Cardiac muscle cell (in vitro differentiated cells and primary cell): ENCODE data around the gene KIF26B. TPM values are rescaled to one million over a fixed set of nuclear protein-coding genes. Genes with fewer than 3 reads are reported as not detected.
"Not testable (repeated sequence)": the region's sequence is repeated elsewhere in the genome, so short reads cannot be mapped to it uniquely, and the experiment has no call there.

Experiments
- DNase-seq, 2 donors: peaks; one replicate each; pipeline versions ENCODE4 v3.0.0 to v3.0.0-alpha.2; 2010 to 2017; ENCODE audit warnings: low read depth in 1 of 2, low spot score in 1 of 2
- H3K27ac ChIP-seq: fragments of 200-600 bp; sonication (generic); 2 replicates; pipeline ENCODE4 v1.5.1; 2016
- H3K27me3 ChIP-seq: fragments of 200-600 bp; sonication (generic); 2 replicates; pipeline ENCODE4 v1.6.0; 2016; ENCODE audit warnings: control low read depth
- H3K36me3 ChIP-seq: fragments of 200-600 bp; sonication (generic); 2 replicates; pipeline ENCODE4 v1.5.1; 2016; ENCODE audit warnings: control low read depth
- H3K4me1 ChIP-seq: fragments of 200-600 bp; sonication (generic); 2 replicates; pipeline ENCODE4 v1.8.1; 2017; ENCODE audit warnings: low read depth, mild to moderate bottlenecking, mixed run types
- H3K4me3 ChIP-seq: fragments of 200-600 bp; sonication (generic); 2 replicates; pipeline ENCODE4 v1.5.1; 2016; ENCODE audit warnings: mild to moderate bottlenecking
- H3K9me3 ChIP-seq: fragments of 200-600 bp; sonication (generic); 2 replicates; pipeline ENCODE4 v1.5.1; 2017; ENCODE audit warnings: low read depth, mild to moderate bottlenecking, control low read depth
- polyA plus RNA-seq: library from polyadenylated mRNA; unstranded; fragments of >200 nt; fragmentation: Nextera tagmentation; extraction: Ambion mirVana; gene quantifications from 2 replicates; pipeline ENCODE4 v1.2.1, GENCODE V29; 2016
- total RNA-seq: library from RNA; depleted of rRNA; stranded (reverse); fragments of >200 nt; gene quantifications from 2 replicates; pipeline ENCODE4 v1.2.3, GENCODE V29; 2016
- TF ChIP-seq, protein P1 (sequence below): IDR thresholded peaks from 2 replicates; pipeline ENCODE4 v1.5.1; 2012; ENCODE audit warnings: low read depth, mild to moderate bottlenecking, low read length

KIF26B gene
- total and polyA plus RNA-seq, 2 experiments from 2014 or later = 58.9 to 177 TPM

- DNase-seq = no peak
- no peak overlapping the region for H3K27ac ChIP-seq
- H3K9me3 ChIP-seq = no peaks in the 10 kb centered on the region
- H3K4me1 ChIP-seq = peaks cover 16% of the 10 kb centered on the region
- H3K4me3 ChIP-seq = no peak overlapping the region
- TF ChIP-seq, protein P1, sequence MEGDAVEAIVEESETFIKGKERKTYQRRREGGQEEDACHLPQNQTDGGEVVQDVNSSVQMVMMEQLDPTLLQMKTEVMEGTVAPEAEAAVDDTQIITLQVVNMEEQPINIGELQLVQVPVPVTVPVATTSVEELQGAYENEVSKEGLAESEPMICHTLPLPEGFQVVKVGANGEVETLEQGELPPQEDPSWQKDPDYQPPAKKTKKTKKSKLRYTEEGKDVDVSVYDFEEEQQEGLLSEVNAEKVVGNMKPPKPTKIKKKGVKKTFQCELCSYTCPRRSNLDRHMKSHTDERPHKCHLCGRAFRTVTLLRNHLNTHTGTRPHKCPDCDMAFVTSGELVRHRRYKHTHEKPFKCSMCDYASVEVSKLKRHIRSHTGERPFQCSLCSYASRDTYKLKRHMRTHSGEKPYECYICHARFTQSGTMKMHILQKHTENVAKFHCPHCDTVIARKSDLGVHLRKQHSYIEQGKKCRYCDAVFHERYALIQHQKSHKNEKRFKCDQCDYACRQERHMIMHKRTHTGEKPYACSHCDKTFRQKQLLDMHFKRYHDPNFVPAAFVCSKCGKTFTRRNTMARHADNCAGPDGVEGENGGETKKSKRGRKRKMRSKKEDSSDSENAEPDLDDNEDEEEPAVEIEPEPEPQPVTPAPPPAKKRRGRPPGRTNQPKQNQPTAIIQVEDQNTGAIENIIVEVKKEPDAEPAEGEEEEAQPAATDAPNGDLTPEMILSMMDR = no peak
- peaks cover 3% of the 10 kb centered on the region for H3K36me3 ChIP-seq
- no peaks in the 10 kb centered on the region for H3K27me3 ChIP-seq
Observed at GRCh38 chr1:245710961-245711903, 556.4 kb downstream of the KIF26B start.

DNA sequence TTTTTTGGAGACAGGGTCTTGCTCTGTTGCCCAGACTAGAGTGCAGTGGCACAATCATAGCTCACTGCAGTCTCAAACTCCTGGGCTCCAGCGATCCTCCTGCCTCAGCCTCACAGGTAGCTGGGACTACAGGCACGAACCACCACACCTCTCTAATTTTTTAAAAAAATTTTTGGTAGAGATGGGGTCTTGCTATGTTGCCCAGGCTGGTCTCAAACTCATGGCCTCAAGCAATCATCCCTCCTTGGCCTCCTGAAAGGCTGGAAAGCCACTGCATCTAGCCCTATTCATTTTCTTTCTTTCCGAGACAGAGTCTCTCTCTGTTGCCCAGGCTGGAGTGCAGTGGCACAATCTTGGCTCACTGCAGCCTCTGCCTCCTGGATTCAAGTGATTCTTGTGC lies 559.2 kb downstream of the KIF26B start:
- H3K36me3 ChIP-seq, H3K9me3 ChIP-seq, DNase-seq, H3K4me3 ChIP-seq, H3K27ac ChIP-seq, H3K4me1 ChIP-seq, H3K27me3 ChIP-seq: not testable (repeated sequence)

DNA sequence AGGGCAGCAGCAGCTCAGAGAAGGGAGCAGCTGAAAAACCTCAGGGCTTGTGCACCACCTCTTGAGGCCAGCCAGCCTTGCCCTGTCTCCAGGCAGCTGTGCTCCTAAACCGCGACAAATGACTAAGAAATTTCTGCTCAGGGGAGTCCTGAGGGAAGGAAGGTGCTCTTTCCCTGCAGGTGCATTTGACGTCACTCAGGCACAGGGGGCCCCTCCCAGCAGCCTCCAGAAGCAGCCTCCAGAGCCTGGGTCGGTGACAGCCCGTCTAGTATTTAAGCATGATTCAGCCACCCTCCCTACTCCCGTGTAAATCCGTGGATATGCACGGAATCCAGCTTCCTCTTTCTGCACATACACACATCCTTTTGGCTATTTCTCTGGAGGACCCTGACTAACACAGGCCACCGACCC lies 560.5 kb downstream of the KIF26B start:
- no peaks in the 10 kb centered on the region for H3K4me1 ChIP-seq
- no peaks in the 10 kb centered on the region for H3K27me3 ChIP-seq

GRCh38 chr1:245715970-245716369 lies 561.2 kb downstream of the KIF26B start:
- H3K27ac ChIP-seq = no peak overlapping the region

More for the DNA sequence above, 560.5 kb downstream of the KIF26B start:
- Histone ChIP-seq H3K36me3 (peaks cover 3% of the 10 kb centered on the region), H3K4me3 (no peak overlapping the region), H3K9me3 (no peaks in the 10 kb centered on the region), H3K27ac (no peak overlapping the region)
- no peak for DNase-seq
- TF ChIP-seq, protein P1 = no peak

GRCh38 chr1:245716561-245716960 lies 561.8 kb downstream of the KIF26B start:
- H3K4me1 ChIP-seq = no peaks in the 10 kb centered on the region
- no peak overlapping the region for H3K27ac ChIP-seq
- no peaks in the 10 kb centered on the region for H3K27me3 ChIP-seq
- no peak overlapping the region for H3K4me3 ChIP-seq
- H3K36me3 ChIP-seq = no peaks in the 10 kb centered on the region
- DNase-seq = no peak
- TF ChIP-seq, protein P1 = no peak
- no peaks in the 10 kb centered on the region for H3K9me3 ChIP-seq

More at GRCh38 chr1:245715970-245716369, 561.2 kb downstream of the KIF26B start:
- peak in 1 of 2 donors; percentile 76 for DNase-seq
- TF ChIP-seq, protein P1 = no peak
- Histone ChIP-seq H3K27me3 (no peaks in the 10 kb centered on the region), H3K9me3 (no peaks in the 10 kb centered on the region), H3K36me3 (peaks cover under 1% of the 10 kb centered on the region), H3K4me1 (no peaks in the 10 kb centered on the region), H3K4me3 (no peak overlapping the region)

- DNase-seq = no peak
- TF ChIP-seq, protein P1 = no peak
- no peaks in the 10 kb centered on the region for H3K9me3 ChIP-seq
Observed at GRCh38 chr1:245717611-245718010, 562.8 kb downstream of the KIF26B start.

More at GRCh38 chr1:245717611-245718010, 562.8 kb downstream of the KIF26B start:
- no peak overlapping the region for H3K4me3 ChIP-seq
- H3K36me3 ChIP-seq = no peaks in the 10 kb centered on the region
- H3K27ac ChIP-seq = no peak overlapping the region
- H3K27me3 ChIP-seq = no peaks in the 10 kb centered on the region
- no peaks in the 10 kb centered on the region for H3K4me1 ChIP-seq
